HG02588 (cell line): ENCODE data around the gene CRYBB2.
"Not testable (repeated sequence)": the region's sequence is repeated elsewhere in the genome, so short reads cannot be mapped to it uniquely, and the experiment has no call there.

Experiments
- ATAC-seq: cut with Tn5 transposase; IDR thresholded peaks from one replicate; pipeline ENCODE4 v1.9.1; 2021; ENCODE audit warnings: mild to moderate bottlenecking, moderate library complexity; ENCODE audit not compliant: unreplicated experiment

Gene CRYBB2

GRCh38 chr22:25232301-25232700 lies 12.9 kb downstream of the CRYBB2 start:
- no peak for ATAC-seq

DNA sequence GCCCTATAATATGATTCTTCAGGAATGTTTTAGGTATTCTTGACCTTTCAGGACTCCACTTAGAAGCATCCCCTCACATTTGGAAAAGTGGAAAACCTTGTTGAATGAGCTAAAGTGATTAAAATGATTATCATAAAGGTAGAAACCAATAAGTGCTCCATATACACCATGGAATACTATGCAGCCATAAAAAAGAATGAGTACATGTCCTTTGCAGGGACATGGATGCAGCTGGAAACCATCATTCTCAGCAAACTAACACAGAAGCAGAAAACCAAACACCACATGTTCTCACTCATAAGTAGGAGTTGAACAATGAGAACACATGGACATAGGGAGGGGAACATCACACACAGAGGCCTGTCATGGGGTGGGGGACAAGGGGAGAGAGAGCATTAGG lies 14.3 kb downstream of the CRYBB2 start:
- not testable (repeated sequence) for ATAC-seq

- no peak for ATAC-seq
Measured at GRCh38 chr22:25235547-25236290, 16.3 kb downstream of the CRYBB2 start.

DNA sequence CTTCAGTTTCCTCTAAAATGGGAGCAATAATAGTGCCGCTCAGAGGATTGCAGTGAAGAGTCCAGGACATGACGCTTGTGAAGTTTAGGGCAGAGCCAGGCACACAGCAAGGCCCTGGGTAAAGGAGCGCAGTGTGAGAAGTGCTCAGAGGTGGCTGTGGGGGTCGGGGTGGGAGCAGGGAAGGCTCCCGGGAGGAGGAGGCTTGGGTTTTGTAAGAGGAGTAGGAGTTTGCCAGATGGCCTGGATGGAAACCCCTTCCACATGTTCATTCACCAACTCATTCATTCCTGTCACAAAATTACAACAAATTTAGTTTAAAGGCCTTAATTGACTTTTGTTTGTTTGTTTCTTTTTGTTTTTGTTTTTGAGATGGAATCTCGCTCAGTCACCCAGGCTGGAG lies 17.0 kb downstream of the CRYBB2 start:
- ATAC-seq, result no peak

DNA sequence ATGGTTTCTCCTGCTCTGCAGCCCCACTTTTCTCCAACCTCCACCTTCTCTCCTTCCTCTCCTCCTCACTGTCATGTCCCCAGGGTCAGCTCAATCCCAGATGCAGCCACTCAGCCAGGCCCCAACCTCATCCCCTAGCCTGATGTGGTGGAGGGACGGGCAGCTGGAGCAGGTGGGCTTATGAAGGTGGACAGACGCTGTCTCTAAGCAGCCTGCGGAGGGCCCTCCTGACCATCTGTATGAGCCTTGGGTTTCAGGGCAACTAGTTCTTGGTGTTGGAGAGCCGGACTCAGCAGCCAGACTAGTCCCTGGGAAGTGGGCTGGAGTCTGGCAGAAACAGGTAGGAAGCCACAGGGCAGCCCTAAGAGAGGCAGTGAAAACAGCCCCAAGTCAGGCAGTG lies 18.1 kb downstream of the CRYBB2 start:
- no peak for ATAC-seq

GRCh38 chr22:25238058-25238457 lies 18.6 kb downstream of the CRYBB2 start:
- not testable (repeated sequence) for ATAC-seq

GRCh38 chr22:25255169-25255568 lies 35.7 kb downstream of the CRYBB2 start:
- not testable (repeated sequence) for ATAC-seq

DNA sequence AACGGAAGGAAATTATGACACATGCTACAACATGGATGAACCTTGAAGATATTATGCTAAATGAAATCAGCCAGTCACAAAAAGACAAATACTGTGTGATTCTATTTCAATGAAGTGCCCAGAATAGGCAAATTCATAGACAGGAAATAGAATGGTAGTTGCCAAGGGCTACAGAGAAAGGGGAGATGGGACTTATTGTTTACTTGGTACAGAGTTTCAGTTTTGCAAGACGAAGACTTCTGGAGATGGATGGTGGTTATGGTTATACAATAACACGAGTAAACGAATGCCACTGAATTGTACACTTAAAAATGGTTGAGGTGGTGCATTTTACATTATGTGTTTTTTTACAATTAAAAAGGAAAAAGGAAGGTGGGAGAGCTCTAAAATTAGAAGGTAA lies 48.1 kb downstream of the CRYBB2 start:
- ATAC-seq, result not testable (repeated sequence)

DNA sequence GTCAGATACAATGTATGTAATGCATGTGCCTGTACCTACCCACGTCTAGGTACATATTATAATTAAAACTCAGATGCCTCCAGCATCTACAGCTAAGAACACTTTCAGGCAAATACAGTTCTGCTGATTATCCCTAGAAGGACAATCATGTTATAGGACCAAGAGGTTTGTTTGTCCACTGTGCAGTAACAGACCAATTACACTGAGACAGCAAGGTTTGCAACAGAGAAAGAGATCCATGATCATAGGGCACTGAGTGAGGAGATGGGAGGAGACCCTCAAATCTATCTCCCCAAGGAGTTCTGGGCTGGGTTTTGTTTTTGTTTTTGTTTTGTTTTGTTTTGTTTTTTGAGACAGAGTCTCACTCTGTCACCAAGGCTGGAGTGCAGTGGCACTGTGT lies 49.5 kb downstream of the CRYBB2 start:
- not testable (repeated sequence) for ATAC-seq

DNA sequence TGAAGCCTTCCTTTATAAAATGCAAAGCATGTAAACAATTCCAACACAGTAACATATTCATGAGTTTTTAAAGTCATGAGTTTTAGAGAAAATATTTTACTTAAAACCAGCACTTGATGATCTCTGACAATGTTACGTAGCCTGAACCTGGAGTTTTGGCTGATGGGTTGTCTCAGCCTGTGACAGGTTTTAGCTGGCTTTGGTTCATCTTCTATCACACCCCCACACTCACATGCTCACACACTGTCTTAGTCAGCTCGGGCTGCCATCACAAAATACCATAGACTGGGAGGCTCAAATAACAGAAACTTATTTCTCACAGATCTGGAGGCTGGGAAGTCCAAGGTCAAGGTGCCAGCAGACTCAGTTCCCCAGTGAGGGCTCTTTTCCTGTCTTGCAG lies 50.6 kb downstream of the CRYBB2 start:
- ATAC-seq, result not testable (repeated sequence)

GRCh38 chr22:25273231-25273630 lies 53.8 kb downstream of the CRYBB2 start:
- not testable (repeated sequence) for ATAC-seq

GRCh38 chr22:25273928-25274327 lies 54.5 kb downstream of the CRYBB2 start:
- not testable (repeated sequence) for ATAC-seq

- not testable (repeated sequence) for ATAC-seq
Measured at GRCh38 chr22:25280118-25280517, 60.7 kb downstream of the CRYBB2 start.
